Sigmoid colon (tissue), 7 donors: ENCODE results near the gene VGLL3. TPM values are rescaled to one million over a fixed set of nuclear protein-coding genes. Genes with fewer than 3 reads are reported as not detected.
A peak's percentile ranks its signal among the peaks of the same experiment; 100 is the strongest.
"Not testable (repeated sequence)": the region's sequence is repeated elsewhere in the genome, so short reads cannot be mapped to it uniquely, and the experiment has no call there.

Experiments used
- DNase-seq: peaks from one replicate; pipeline ENCODE4 v3.0.0-alpha.2; 2019
- H3K27ac ChIP-seq, 4 donors: fragments of 200-600 bp; sonication (generic); one replicate each; pipeline ENCODE4 v1.5.1; 2016 to 2019; ENCODE audit warnings: mild to moderate bottlenecking in 1 of 4
- H3K27me3 ChIP-seq, 3 donors: fragments of 200-600 bp; sonication (generic); one replicate each; pipeline ENCODE4 v1.5.1; 2019; ENCODE audit warnings: mild to moderate bottlenecking in 1 of 3
- H3K36me3 ChIP-seq, 4 donors: fragments of 200-600 bp; sonication (generic); one replicate each; pipeline ENCODE4 v1.5.1; 2016 to 2019
- H3K4me1 ChIP-seq, 4 donors: fragments of 200-600 bp; sonication (generic); one replicate each; pipeline ENCODE4 v1.5.1; 2017 to 2019
- H3K4me3 ChIP-seq, 4 donors: fragments of 200-600 bp; sonication (generic); one replicate each; pipeline ENCODE4 v1.5.1; 2017 to 2019; ENCODE audit warnings: mild to moderate bottlenecking in 2 of 4, moderate library complexity in 1 of 4
- H3K9me3 ChIP-seq, 4 donors: fragments of 200-600 bp in 3 of 4; sonication (generic) in 3 of 4; one replicate each; pipeline versions ENCODE4 v1.5.1 to v1.6.1; 2013 to 2019
- CTCF ChIP-seq, 4 experiments: fragments of 450-650 bp in 3 of 4; fragments of 200-600 bp in 1 of 4; IDR thresholded peaks; one replicate each; pipeline ENCODE4 v1.5.1; 2016 to 2019; ENCODE audit warnings: antibody characterized with exemption in 4 of 4, mild to moderate bottlenecking in 3 of 4, moderate library complexity in 2 of 4
- EP300 ChIP-seq, 4 donors: sonication (generic); formaldehyde crosslinking; IDR thresholded peaks; one replicate each; pipeline ENCODE4 v1.6.1; 2017; ENCODE audit warnings: antibody characterized with exemption in 4 of 4
- POLR2A ChIP-seq, 2 donors: fragments of 450-650 bp; IDR thresholded peaks; one replicate each; pipeline ENCODE4 v1.6.1; 2016; ENCODE audit warnings: antibody characterized with exemption in 2 of 2, mild to moderate bottlenecking in 2 of 2, moderate library complexity in 2 of 2
- POLR2AphosphoS5 ChIP-seq, 4 donors: sonication (generic); formaldehyde crosslinking; IDR thresholded peaks; one replicate each; pipeline ENCODE4 v1.6.1; 2017; ENCODE audit warnings: antibody characterized with exemption in 4 of 4
- WGBS, 2 donors: extraction: QIAGEN DNeasy Blood & Tissue Kit; methylation state at CpG; one replicate each; pipeline ENCODE4 v1.1.7; 2013; 5-methylcytosine and 5-hydroxymethylcytosine counted together
- intact Hi-C: fragments of 100-400 bp; cut with DNase I; formaldehyde crosslinking; loops from one replicate; pipeline ENCODE4 v1.15.1; 2023
- polyA plus RNA-seq, 3 donors: library from polyadenylated mRNA; stranded (reverse); fragments of 200-250 nt; gene quantifications; one replicate each; pipeline ENCODE4 v1.2.3, GENCODE V29; 2013
- total RNA-seq, 4 donors: library from RNA; depleted of rRNA; stranded (reverse); fragments of >200 nt; gene quantifications; one replicate each; pipeline ENCODE4 v1.1.0, GENCODE V29; 2016
- donor health status: healthy with polysubstance abuse.
- donor health status: Bipolar disorder and iron deficiency.
- donor health status: healthy.

The VGLL3 gene
- total and polyA plus RNA-seq, 7 donors, result 0.23 to 35.0 (median 24.0) TPM

GRCh38 chr3:86982883-86983282 is 8.1 kb downstream of the VGLL3 start:
- Histone ChIP-seq H3K4me3 (no peak overlapping the region), H3K9me3 (no peaks in the 10 kb centered on the region), H3K4me1 (peaks cover 0 to 82% (median 43%) of the 10 kb centered on the region in 4 donors), H3K27me3 (no peaks in the 10 kb centered on the region), H3K36me3 (peaks cover 0 to 6% (median 0%) of the 10 kb centered on the region in 4 donors), H3K27ac (peak overlapping the region; percentile 63 to 98 (median 90))
- WGBS, 2 donors, result 65 to 66% methylated on average over 2 of the region's 2 CpGs
- DNase-seq, result no peak
- intact Hi-C loops, result no loop called here
- TF ChIP-seq EP300 (IDR thresholded peaks at IDR 0.05) (no peak), POLR2AphosphoS5 (IDR thresholded peaks at IDR 0.05) (peak in 1 of 4 donors; percentile 7), CTCF (IDR thresholded peaks at IDR 0.05) (no peak), POLR2A (IDR thresholded peaks at IDR 0.05) (no peak)

- TF ChIP-seq CTCF (IDR thresholded peaks at IDR 0.05), result no peak
- TF ChIP-seq POLR2AphosphoS5 (IDR thresholded peaks at IDR 0.05), result peak in 2 of 4 donors; percentile 13 to 43
- peaks cover 0 to 14% (median 0%) of the 10 kb centered on the region in 4 donors for H3K36me3 ChIP-seq
- intact Hi-C loops, result no loop called here
- no peaks in the 10 kb centered on the region for H3K9me3 ChIP-seq
- peak; percentile 79 for DNase-seq
- no peaks in the 10 kb centered on the region for H3K27me3 ChIP-seq
- peak overlapping the region; percentile 43 to 98 (median 51) for H3K27ac ChIP-seq
- H3K4me3 ChIP-seq, result no peak overlapping the region
- peaks cover 0 to 41% (median 23%) of the 10 kb centered on the region in 4 donors for H3K4me1 ChIP-seq
- 74 to 75% methylated on average over 6 of the region's 6 CpGs for WGBS, 2 donors
Measured at GRCh38 chr3:86978111-86978551, 12.8 kb downstream of the VGLL3 start.

GRCh38 chr3:86976219-86976618 is 14.7 kb downstream of the VGLL3 start:
- H3K9me3 ChIP-seq, result no peaks in the 10 kb centered on the region
- H3K36me3 ChIP-seq, result peaks cover 0 to 14% (median 0%) of the 10 kb centered on the region in 4 donors
- DNase-seq, result no peak
- no peaks in the 10 kb centered on the region for H3K27me3 ChIP-seq
- no peak overlapping the region for H3K27ac ChIP-seq
- intact Hi-C loops, result no loop called here
- TF ChIP-seq POLR2A (IDR thresholded peaks at IDR 0.05), result no peak
- TF ChIP-seq EP300 (IDR thresholded peaks at IDR 0.05), result no peak
- TF ChIP-seq CTCF (IDR thresholded peaks at IDR 0.05), result no peak
- no peak for TF ChIP-seq POLR2AphosphoS5 (IDR thresholded peaks at IDR 0.05)
- peaks cover 0 to 26% (median 16%) of the 10 kb centered on the region in 4 donors for H3K4me1 ChIP-seq
- no peak overlapping the region for H3K4me3 ChIP-seq

- H3K27ac ChIP-seq, result peak overlapping the region in 1 of 4 donors; percentile 26
- WGBS, 2 donors, result 74 to 89% methylated on average over 8 of the region's 8 CpGs
- intact Hi-C loops, result not testable (repeated sequence)
Measured at GRCh38 chr3:86974177-86974576, 16.8 kb downstream of the VGLL3 start.

GRCh38 chr3:86973440-86973839 is 17.5 kb downstream of the VGLL3 start:
- Histone ChIP-seq H3K27me3 (no peaks in the 10 kb centered on the region), H3K4me3 (no peak overlapping the region), H3K4me1 (peaks cover 0 to 12% (median 8%) of the 10 kb centered on the region in 4 donors), H3K27ac (peak overlapping the region in 1 of 4 donors; percentile 26), H3K36me3 (peaks cover 0 to 19% (median 5%) of the 10 kb centered on the region in 4 donors), H3K9me3 (no peaks in the 10 kb centered on the region)
- 90 to 91% methylated on average over 3 of the region's 3 CpGs for WGBS, 2 donors
- intact Hi-C loops, result no loop called here
- no peak for DNase-seq
- TF ChIP-seq EP300 (IDR thresholded peaks at IDR 0.05) (no peak), POLR2AphosphoS5 (IDR thresholded peaks at IDR 0.05) (no peak)

More at GRCh38 chr3:86974177-86974576, 16.8 kb downstream of the VGLL3 start:
- Histone ChIP-seq H3K4me1 (peaks cover 0 to 15% (median 11%) of the 10 kb centered on the region in 4 donors), H3K36me3 (peaks cover 0 to 14% (median 0%) of the 10 kb centered on the region in 4 donors)
- not testable (repeated sequence) for DNase-seq, H3K27me3 ChIP-seq, H3K9me3 ChIP-seq, H3K4me3 ChIP-seq
